ENCODE data around the gene RDH12.

RDH12 gene

GRCh38 chr14:67778792-67779191 lies 77.1 kb downstream of the RDH12 start:
- H3K4me3 ChIP-seq (ENCODE audit: low read length), result no peak overlapping the region
- TF ChIP-seq CTCF (conservative IDR thresholded peaks at IDR 0.05; ENCODE audit: low read depth, low read length), result no peak
- DNase-seq (ENCODE audit: low read depth), result no peak

DNA sequence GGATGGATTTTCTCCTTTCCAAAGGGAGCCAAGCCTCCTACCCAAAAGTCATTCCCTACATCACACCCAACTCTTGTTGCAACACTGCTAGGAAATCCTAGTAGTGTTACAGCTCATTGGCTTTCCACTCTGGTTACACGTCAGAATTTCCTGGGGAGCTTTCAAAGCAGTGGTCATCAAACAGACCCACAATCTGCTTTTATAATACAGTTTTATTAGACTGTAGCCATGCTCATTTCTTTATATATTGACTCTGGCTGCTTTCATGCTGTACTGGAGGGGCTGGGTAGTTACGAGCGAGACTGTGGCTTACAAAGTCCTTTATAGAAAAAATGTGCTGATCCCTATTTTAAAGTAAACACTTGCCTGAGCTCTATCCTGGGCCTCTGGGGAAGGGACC lies 80.4 kb downstream of the RDH12 start:
- DNase-seq (ENCODE audit: low read depth), result no peak
- H3K4me3 ChIP-seq (ENCODE audit: low read length), result no peak overlapping the region
- no peak for TF ChIP-seq CTCF (conservative IDR thresholded peaks at IDR 0.05; ENCODE audit: low read depth, low read length)
